ENCODE results near the gene LEP.
A peak's percentile ranks its signal among the peaks of the same experiment; 100 is the strongest.
"Not testable (repeated sequence)": the region's sequence is repeated elsewhere in the genome, so short reads cannot be mapped to it uniquely, and the experiment has no call there.

LEP gene

DNA sequence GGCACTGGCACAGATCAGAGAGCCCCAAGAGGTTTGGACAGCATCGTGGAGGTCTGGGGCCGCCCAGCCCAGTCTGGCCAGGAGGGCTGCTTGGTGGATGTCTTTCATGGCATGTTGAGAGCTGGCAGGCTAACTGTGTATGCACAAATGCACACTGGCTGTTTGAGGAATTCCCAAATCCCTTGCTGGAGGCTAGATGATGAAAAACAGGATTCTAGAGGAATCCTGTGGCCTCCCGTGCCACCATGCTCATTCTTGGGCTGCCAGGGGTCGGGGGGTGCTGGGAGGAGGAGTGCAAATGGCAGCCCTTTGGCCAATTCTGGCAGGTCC lies 26.5 kb downstream of the LEP start:
- H3K4me3 ChIP-seq (ENCODE audit: low read depth, low read length) = peak overlapping the region; percentile 27
- DNase-seq (ENCODE audit: low read depth) = no peak

GRCh38 chr7:128268233-128268632 lies 27.2 kb downstream of the LEP start:
- no peak overlapping the region for H3K4me3 ChIP-seq (ENCODE audit: low read depth, low read length)
- DNase-seq (ENCODE audit: low read depth) = no peak

- H3K4me3 ChIP-seq (ENCODE audit: low read depth, low read length) = no peak overlapping the region
- DNase-seq (ENCODE audit: low read depth) = no peak
Observed at GRCh38 chr7:128270826-128271272, 29.8 kb downstream of the LEP start.

DNA sequence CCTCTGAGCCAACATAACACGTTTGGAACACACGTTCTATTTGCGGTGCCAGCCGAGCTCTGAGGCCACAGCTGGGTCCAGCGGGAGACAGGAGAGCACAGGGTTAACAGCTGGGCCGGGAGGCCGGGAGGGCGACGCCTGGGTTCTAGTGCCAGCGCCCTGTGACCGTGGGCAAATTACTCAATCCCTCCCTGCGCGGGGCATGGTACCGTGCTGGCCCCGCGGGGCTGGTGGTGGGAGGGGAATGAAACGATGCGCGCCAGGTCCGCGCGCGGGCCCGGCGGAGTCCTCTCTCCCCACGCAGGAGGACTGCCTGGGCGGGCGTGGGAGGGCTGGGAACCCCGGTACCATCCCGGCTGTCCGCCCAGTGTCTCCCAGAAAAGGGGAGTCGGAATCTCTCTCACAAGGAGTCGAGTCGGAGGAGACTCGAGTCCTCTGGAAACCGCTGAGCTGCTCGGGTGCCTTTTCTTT lies 30.4 kb downstream of the LEP start:
- peak overlapping the region; percentile 40 for H3K4me3 ChIP-seq (ENCODE audit: low read depth, low read length)
- no peak for DNase-seq (ENCODE audit: low read depth)

- H3K4me3 ChIP-seq (ENCODE audit: low read depth, low read length) = peak overlapping the region; percentile 40
- DNase-seq (ENCODE audit: low read depth) = no peak
Observed at GRCh38 chr7:128271942-128272481, 30.9 kb downstream of the LEP start.

DNA sequence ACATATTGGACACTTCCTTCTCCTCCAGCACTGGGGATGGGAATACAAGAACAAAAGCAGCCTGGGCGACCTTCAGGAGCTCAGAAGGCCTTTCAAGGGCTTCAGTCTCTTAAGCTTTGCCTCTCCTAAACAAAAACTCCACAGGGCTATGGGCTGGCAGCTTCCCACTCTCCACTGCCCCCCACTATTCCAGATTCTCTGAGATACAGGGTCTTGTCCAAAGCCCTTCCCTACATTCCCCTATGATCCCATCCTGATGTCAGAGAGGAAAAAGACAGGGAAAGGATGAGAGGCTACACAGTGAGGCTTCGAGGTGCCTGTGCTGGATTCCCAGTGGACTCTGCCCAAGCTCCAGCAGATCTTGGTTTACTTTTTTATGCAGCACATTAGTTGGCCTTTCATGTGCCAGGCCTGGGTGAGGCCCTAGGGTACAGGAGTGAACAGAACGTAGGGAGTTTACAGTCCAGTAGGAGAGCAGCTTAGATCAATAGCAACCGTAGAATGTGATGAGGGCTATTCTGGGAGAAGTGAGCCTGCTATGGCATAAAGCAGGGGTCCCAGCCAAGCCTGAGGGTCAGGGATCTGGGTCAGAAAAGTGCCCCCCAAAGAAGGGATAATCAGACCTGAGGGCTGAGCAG lies 33.3 kb downstream of the LEP start:
- H3K4me3 ChIP-seq (ENCODE audit: low read depth, low read length) = no peak overlapping the region
- DNase-seq (ENCODE audit: low read depth) = no peak

DNA sequence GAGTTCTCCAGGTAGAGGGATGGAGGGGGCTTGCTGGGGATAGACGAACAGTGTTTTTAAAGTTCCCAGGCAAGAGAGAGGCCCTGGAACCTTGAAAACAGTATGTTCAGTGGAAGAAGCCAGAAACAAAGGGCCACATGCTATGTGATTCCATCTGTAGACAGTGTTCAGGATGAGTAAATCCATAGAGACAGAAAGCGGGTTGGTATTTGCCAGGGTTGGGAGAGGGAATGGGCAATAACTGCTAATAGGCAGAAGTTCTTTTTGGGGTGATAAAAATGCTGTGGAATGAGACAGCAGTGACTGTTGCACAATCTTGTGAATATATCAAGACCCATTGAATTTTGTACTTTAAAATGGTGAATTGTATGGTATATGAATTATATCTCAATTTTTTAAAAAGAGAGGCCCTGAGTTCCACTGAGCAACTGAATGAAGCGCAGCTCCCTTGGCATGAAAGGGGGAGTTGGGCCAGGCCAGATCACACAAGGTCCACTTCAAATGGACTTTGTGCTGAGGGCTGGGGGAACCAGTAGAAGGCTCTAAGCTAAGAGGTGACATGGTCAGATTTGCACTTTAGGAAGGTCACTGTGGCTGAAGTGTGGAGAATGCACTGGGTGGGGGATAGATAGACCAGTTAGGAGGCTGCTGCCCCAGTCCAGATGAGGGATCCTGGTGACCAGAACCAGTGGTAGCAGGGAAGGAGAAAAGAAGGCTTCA lies 34.0 kb downstream of the LEP start:
- H3K4me3 ChIP-seq (ENCODE audit: low read depth, low read length) = no peak overlapping the region
- no peak for DNase-seq (ENCODE audit: low read depth)

GRCh38 chr7:128275681-128276080 lies 34.6 kb downstream of the LEP start:
- no peak for DNase-seq (ENCODE audit: low read depth)
- H3K4me3 ChIP-seq (ENCODE audit: low read depth, low read length) = no peak overlapping the region

DNA sequence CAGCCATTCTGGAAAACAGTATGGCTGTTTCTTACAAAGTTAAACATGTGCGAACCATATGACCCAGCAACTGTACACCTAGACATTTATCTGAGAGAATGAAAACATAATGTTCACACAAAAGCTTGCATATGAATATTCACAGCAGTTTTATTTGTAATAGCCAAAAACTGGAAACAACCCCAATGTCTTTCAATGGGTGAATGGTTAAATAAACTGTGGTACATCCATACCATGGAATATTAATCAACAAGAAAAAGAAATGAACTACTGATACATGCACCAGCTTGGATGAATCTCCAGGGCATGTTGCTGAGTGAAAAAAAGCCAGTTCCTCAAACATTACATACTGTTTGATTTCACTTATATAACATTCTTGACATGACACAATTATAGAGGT lies 37.3 kb downstream of the LEP start:
- DNase-seq (ENCODE audit: low read depth) = no peak
- H3K4me3 ChIP-seq (ENCODE audit: low read depth, low read length) = no peak overlapping the region

DNA sequence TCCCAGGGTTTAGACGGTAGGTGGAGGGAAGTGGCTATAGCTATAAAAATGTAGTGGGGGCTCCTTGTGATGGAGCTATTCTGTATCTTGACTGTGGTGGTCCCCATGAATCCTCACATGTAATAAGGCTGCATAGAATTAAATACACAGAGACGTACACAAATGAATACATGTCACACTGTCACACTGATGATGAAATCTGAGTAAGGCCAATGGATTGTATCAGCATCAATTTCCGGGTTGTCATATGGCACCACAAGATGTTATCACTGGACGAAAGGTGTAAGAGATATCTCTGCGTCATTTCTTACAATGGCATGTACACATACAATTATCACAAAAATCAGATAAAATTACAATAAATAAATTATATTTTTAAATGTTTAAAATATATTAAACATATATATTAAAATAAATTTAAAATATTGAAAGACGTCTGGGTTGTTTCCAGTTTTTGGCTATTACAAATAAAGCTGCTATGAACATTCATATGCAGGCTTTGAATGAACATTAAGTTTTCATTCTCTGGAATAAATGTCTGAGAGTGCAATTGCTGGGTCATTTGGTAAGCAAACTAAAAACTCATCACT lies 38.1 kb downstream of the LEP start:
- no peak for DNase-seq (ENCODE audit: low read depth)

DNA sequence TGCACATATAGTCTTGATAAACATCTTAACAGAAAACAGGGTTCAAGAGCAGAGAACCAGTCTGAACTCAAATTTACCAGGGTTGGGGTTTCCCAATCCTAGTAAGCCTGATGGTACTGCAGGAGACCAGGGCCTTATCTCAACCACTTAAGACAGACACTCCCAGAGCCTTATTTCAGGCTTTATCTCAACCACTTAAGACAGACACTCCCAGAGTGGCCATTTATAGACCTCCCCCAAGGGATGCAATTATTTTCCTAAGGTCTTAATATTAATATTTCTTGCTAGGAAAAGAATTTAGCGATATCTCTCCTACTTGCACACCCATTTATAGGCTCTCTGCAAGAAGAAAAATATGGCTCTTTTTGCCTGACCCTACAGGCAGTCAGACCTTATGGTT lies 39.4 kb downstream of the LEP start:
- not testable (repeated sequence) for H3K4me3 ChIP-seq (ENCODE audit: low read depth, low read length); DNase-seq (ENCODE audit: low read depth)

More for the DNA sequence above, 38.1 kb downstream of the LEP start:
- H3K4me3 ChIP-seq (ENCODE audit: low read depth, low read length) = no peak overlapping the region

DNA sequence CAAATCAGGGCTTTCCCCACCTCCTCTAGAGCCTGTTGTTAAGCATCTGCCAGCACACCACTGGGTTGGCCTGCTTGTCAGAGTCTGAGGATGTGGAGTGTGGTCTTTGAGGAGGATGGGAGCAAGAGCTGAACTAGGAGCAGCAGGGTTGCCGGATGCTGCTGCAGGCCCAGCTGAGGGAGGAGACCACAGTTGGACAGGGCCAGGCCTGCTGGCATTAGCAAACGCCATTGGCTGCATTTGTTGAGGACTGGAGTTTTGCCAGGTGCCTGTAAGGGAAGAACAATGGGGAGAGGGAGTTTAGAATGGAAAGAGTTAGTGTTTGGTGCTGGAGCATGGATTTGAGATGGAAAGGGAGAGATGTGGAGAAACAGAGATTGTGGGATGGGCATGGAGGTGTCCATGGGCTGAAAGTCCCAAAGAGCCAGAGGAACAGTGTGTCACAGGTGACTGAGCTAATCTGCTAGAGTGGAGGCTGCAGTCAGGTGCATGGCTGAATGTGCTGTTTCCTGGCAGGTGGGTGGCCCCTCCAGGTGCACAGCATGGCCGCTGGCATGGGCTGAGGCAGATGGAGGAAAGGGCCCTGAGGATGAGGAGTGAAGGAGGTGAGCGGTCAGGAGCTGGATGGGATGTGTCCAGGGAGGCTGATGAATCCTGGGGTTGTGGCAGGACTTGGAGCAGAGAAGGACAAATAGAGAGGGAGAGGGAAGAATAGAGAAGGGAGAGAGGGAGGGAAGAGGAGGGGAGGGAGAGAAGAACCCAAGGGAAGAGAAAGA lies 40.7 kb downstream of the LEP start:
- DNase-seq (ENCODE audit: low read depth) = no peak
- no peak overlapping the region for H3K4me3 ChIP-seq (ENCODE audit: low read depth, low read length)

GRCh38 chr7:128284102-128284501 lies 43.0 kb downstream of the LEP start:
- H3K4me3 ChIP-seq (ENCODE audit: low read depth, low read length) = no peak overlapping the region
- no peak for DNase-seq (ENCODE audit: low read depth)

GRCh38 chr7:128287556-128287955 lies 46.5 kb downstream of the LEP start:
- no peak for DNase-seq (ENCODE audit: low read depth)
- no peak overlapping the region for H3K4me3 ChIP-seq (ENCODE audit: low read depth, low read length)

DNA sequence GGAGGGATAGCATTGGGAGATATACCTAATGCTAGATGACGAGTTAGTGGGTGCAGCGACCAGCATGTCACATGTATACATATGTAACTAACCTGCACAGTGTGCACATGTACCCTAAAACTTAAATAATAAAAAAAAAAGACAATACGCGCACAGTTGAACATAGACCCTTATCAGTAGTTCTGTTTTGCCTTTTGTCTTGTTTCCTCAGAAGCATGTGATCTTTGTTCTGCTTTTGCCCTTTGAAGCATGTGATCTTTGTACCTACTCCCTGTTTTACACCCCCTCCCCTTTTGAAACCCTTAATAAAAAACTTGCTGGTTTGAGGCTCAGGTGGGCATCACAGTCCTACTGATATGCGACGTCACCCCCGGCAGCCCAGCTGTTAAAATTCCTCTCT lies 56.9 kb downstream of the LEP start:
- not testable (repeated sequence) for H3K4me3 ChIP-seq (ENCODE audit: low read depth, low read length); DNase-seq (ENCODE audit: low read depth)

DNA sequence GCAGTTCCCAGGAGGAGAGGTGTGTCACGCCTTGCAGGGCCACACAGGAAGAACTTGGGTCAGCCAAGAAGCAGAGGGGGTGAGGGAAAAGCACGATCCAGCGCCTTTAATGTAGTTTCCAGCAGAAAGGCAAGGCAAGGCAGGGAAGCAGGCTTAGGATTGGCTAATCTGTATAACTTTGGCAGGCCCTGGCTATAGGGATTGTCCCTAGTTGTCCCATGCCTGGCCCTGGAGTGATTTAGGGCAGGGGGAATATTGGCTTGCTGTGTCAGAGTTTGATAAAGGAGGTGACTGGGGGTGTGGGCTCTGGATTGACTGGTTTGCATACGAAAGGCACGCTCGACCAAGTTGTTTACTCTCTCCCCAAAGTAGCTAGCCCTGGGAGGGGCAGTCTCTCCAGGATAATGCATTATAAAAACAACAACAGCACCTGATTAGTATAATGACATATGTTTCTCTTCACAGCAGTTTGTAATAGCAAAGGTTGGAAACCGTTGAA lies 58.1 kb downstream of the LEP start:
- no peak overlapping the region for H3K4me3 ChIP-seq (ENCODE audit: low read depth, low read length)
- DNase-seq (ENCODE audit: low read depth) = no peak

DNA sequence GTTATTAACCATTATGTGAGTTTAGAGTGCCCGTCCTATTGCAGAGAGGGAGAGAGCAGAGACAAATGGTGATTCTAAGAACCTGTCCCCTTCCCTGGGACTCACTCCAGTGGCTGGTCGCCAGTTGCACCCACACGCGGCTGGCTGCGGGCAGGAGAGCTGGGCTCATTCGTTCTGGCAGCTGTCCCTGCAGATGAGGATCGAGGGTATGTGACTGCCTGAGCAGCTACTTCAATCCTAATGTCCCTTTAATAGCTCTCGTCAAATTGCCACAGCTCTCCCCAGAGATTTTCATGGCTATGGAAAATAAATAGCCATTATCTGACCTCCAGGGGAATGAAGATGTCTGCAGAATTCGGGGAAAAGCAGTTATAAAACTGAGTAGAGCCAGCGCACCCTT lies 61.1 kb downstream of the LEP start:
- no peak for DNase-seq (ENCODE audit: low read depth)
- H3K4me3 ChIP-seq (ENCODE audit: low read depth, low read length) = no peak overlapping the region

GRCh38 chr7:128303133-128303532 lies 62.1 kb downstream of the LEP start:
- H3K4me3 ChIP-seq (ENCODE audit: low read depth, low read length) = no peak overlapping the region
- DNase-seq (ENCODE audit: low read depth) = no peak

- H3K4me3 ChIP-seq (ENCODE audit: low read depth, low read length) = no peak overlapping the region
- DNase-seq (ENCODE audit: low read depth) = no peak
Observed at GRCh38 chr7:128303643-128304042, 62.6 kb downstream of the LEP start.

DNA sequence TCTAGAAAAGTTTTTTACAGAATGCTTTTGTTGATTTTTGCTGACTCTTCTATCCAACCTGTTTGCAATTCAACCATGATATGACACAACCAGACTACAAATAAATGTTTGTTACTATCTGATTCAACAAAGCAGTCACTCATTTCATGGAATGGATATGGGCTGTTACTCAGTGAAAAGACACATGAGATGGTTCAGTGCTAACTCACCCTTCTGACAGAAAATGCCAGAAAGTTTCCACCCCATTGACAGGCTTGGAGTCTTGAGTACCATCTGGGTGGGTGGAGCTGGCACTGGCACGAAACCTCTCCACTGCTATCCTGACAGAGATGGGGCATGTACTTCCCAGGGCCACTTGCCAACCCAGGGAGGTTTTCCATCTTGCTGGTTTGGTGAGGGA lies 63.1 kb downstream of the LEP start:
- no peak for DNase-seq (ENCODE audit: low read depth)
- no peak overlapping the region for H3K4me3 ChIP-seq (ENCODE audit: low read depth, low read length)
